HepG2 (cell line): ENCODE data around the gene ZFP92. TPM values are rescaled to one million over a fixed set of nuclear protein-coding genes. Genes with fewer than 3 reads are reported as not detected.

Experiments
- AGO1 ChIP-seq: fragments of 200-400 bp; formaldehyde crosslinking; IDR thresholded peaks from 2 replicates; pipeline ENCODE4 v1.6.1; 2017; ENCODE audit warnings: mild to moderate bottlenecking, low read depth, low read length, moderate library complexity; ENCODE audit not compliant: poor library complexity, severe bottlenecking
- BRCA1 ChIP-seq: sonication (generic); formaldehyde crosslinking; IDR thresholded peaks from 2 replicates; pipeline ENCODE4 v1.4.0; 2020; ENCODE audit warnings: missing genetic modification reagents
- ETV5 ChIP-seq: IDR thresholded peaks from 2 replicates; pipeline ENCODE4 v1.6.1; 2018; ENCODE audit warnings: missing biosample characterization, missing genetic modification reagents, inconsistent platforms, borderline replicate concordance
- MEIS1 ChIP-seq: sonication (generic); formaldehyde crosslinking; IDR thresholded peaks from 2 replicates; pipeline ENCODE4 v1.9.0; 2021; ENCODE audit warnings: mild to moderate bottlenecking, missing genetic modification reagents, moderate library complexity, borderline replicate concordance
- PAWR ChIP-seq: sonication (generic); formaldehyde crosslinking; IDR thresholded peaks from 2 replicates; pipeline ENCODE4 v1.4.0; 2020; ENCODE audit warnings: missing genetic modification reagents, mild to moderate bottlenecking, borderline replicate concordance
- RAD21 ChIP-seq: fragments of 450-650 bp; formaldehyde crosslinking; IDR thresholded peaks from 2 replicates; pipeline ENCODE4 v1.5.0; 2020; ENCODE audit warnings: mild to moderate bottlenecking
- RELA ChIP-seq: sonication (generic); formaldehyde crosslinking; IDR thresholded peaks from 2 replicates; pipeline ENCODE4 v1.4.0; 2020; ENCODE audit warnings: missing genetic modification reagents
- SMARCC2 ChIP-seq: fragments of 450-650 bp; IDR thresholded peaks from 2 replicates; pipeline ENCODE4 v1.6.1; 2017; ENCODE audit warnings: antibody characterized with exemption, mild to moderate bottlenecking
- STAT6 ChIP-seq: sonication (generic); formaldehyde crosslinking; IDR thresholded peaks from 2 replicates; pipeline ENCODE4 v1.4.0; 2020; ENCODE audit warnings: missing genetic modification reagents, mild to moderate bottlenecking, borderline replicate concordance
- TAF15 ChIP-seq: fragments of 200-400 bp; formaldehyde crosslinking; IDR thresholded peaks from one replicate; pipeline ENCODE4 v1.6.1; 2018; ENCODE audit warnings: mild to moderate bottlenecking, low read depth, low read length; ENCODE audit not compliant: poor library complexity, severe bottlenecking
- ZNF432 ChIP-seq: sonication (generic); formaldehyde crosslinking; IDR thresholded peaks from 2 replicates; pipeline ENCODE4 v1.5.0; 2020; ENCODE audit warnings: missing genetic modification reagents, mild to moderate bottlenecking, borderline replicate concordance
- ZNF646 ChIP-seq: sonication (generic); formaldehyde crosslinking; IDR thresholded peaks from 2 replicates; pipeline ENCODE4 v1.9.0; 2021; ENCODE audit warnings: mild to moderate bottlenecking, missing genetic modification reagents
- ZNF724P ChIP-seq: sonication (generic); formaldehyde crosslinking; IDR thresholded peaks from 2 replicates; pipeline ENCODE4 v1.8.0; 2022; ENCODE audit warnings: missing genetic modification reagents, borderline replicate concordance
- polyA plus RNA-seq, 8 experiments: library from polyadenylated mRNA; depleted of rRNA in 3 of 8; stranded (reverse) in 7 of 8; unstranded in 1 of 8; fragments of >200 nt; fragmentation: Illumina TruSeq in 4 of 8; extraction: Trizol in 4 of 8; gene quantifications; 2 replicates each; pipeline versions ENCODE4 v1.2.1 to v1.2.3, GENCODE V29; 2011 to 2016; ENCODE audit warnings: low read depth in 4 of 8, missing spikeins in 1 of 8, mixed read lengths in 1 of 8; ENCODE audit not compliant: insufficient read depth in 1 of 8
- total RNA-seq, 5 experiments: library from RNA; depleted of rRNA; stranded (reverse); fragments of >200 nt; fragmentation: Illumina TruSeq; extraction: Trizol; gene quantifications; 2 replicates each; pipeline ENCODE4 v1.2.3, GENCODE V29; 2016; ENCODE audit warnings: low read depth in 1 of 5
- TF ChIP-seq, protein P1 (sequence below): sonication (generic); formaldehyde crosslinking; IDR thresholded peaks from 2 replicates; pipeline ENCODE4 v1.4.0; 2020; ENCODE audit warnings: missing genetic modification reagents, mild to moderate bottlenecking, borderline replicate concordance
- TF ChIP-seq, protein P2 (sequence below): sonication (generic); formaldehyde crosslinking; IDR thresholded peaks from 2 replicates; pipeline ENCODE4 v1.8.0; 2022; ENCODE audit warnings: mild to moderate bottlenecking, missing genetic modification reagents; ENCODE audit not compliant: insufficient replicate concordance

ZFP92 gene
- total and polyA plus RNA-seq, 2 of the 13 experiments (the other 11 are each of a cell fraction or from before 2014, with no cell fraction given): 0.02 TPM; not detected in 1

- no peak for TF ChIP-seq ZNF646 (CRISPR knock-in tag)
- no peak for TF ChIP-seq ZNF724P (CRISPR knock-in tag)
- no peak for TF ChIP-seq RELA
- TF ChIP-seq SMARCC2: no peak
- no peak for TF ChIP-seq TAF15
- TF ChIP-seq BRCA1 (CRISPR knock-in tag): no peak
- no peak for TF ChIP-seq RAD21
- TF ChIP-seq AGO1: no peak
- no peak; the same call in 1 of the 2 replicates for TF ChIP-seq MEIS1 (CRISPR knock-in tag)
- TF ChIP-seq, protein P1, sequence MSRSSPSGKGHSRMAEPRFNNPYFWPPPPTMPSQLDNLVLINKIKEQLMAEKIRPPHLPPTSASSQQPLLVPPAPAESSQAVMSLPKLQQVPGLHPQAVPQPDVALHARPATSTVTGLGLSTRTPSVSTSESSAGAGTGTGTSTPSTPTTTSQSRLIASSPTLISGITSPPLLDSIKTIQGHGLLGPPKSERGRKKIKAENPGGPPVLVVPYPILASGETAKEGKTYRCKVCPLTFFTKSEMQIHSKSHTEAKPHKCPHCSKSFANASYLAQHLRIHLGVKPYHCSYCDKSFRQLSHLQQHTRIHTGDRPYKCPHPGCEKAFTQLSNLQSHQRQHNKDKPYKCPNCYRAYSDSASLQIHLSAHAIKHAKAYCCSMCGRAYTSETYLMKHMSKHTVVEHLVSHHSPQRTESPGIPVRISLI: no peak
- TF ChIP-seq ETV5 (CRISPR knock-in tag): no peak
- TF ChIP-seq, protein P2, sequence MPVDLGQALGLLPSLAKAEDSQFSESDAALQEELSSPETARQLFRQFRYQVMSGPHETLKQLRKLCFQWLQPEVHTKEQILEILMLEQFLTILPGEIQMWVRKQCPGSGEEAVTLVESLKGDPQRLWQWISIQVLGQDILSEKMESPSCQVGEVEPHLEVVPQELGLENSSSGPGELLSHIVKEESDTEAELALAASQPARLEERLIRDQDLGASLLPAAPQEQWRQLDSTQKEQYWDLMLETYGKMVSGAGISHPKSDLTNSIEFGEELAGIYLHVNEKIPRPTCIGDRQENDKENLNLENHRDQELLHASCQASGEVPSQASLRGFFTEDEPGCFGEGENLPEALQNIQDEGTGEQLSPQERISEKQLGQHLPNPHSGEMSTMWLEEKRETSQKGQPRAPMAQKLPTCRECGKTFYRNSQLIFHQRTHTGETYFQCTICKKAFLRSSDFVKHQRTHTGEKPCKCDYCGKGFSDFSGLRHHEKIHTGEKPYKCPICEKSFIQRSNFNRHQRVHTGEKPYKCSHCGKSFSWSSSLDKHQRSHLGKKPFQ (CRISPR knock-in tag): peak; percentile 70
- no peak for TF ChIP-seq STAT6
- TF ChIP-seq PAWR (CRISPR knock-in tag): no peak
- no peak for TF ChIP-seq ZNF432 (CRISPR knock-in tag)
Measured at GRCh38 chrX:153409414-153410101, 1.7 kb upstream of the ZFP92 start (continued).
